ENCODE measurements around the gene PTGR3. TPM values are rescaled to one million over a fixed set of nuclear protein-coding genes. Genes with fewer than 3 reads are reported as not detected.

The PTGR3 gene
- total RNA-seq, 3 donors from 2014 or later (not counting 1 experiment from before 2014, with no cell fraction given): 27.4 to 29.4 (median 28.5) TPM

DNA sequence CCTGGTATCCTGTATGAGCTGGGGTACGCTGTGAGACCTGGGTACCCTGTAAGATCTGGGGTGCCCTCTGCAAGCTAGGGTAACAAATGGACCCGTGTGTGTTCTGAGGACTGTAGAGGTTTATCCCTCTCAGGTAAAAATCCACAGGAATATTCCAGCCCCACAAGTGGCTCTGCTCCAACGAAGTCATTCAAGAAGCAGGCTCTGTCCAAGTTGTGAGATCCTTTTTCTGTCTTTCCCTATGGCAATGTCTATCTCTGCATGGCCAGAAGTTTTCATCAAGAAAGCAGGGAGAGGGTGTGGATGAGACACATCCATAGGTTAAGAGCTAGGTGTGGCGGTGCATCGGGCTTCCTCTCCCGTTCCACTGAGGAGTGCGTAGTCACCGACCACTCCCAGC is 43.0 kb downstream of the PTGR3 start:
- peaks cover 12 to 13% of the 10 kb centered on the region in 2 donors for H3K4me1 Mint-ChIP-seq
- 87% methylated on average over 8 of the region's 8 CpGs for whole genome bisulfite sequencing (ENCODE audit: insufficient coverage)
- no peaks in the 10 kb centered on the region for H3K27me3 ChIP-seq (ENCODE audit: control insufficient read depth, insufficient read depth, low read length)
- H3K4me1 ChIP-seq (ENCODE audit: control insufficient read depth, insufficient read depth, low read length): no peaks in the 10 kb centered on the region
- H3K27me3 Mint-ChIP-seq (ENCODE audit: low read depth in 2 of 2): peaks cover 4 to 24% of the 10 kb centered on the region in 2 donors
- ATAC-seq (no peak), DNase-seq (no peak)
- no peak overlapping the region for H3K4me3 ChIP-seq (ENCODE audit: low read length)
- no peaks in the 10 kb centered on the region for H3K9me3 Mint-ChIP-seq
- H3K9me3 ChIP-seq (ENCODE audit: control insufficient read depth, insufficient read depth, low read length): no peaks in the 10 kb centered on the region
- H3K36me3 Mint-ChIP-seq: no peaks in the 10 kb centered on the region
- TF ChIP-seq, protein P1, sequence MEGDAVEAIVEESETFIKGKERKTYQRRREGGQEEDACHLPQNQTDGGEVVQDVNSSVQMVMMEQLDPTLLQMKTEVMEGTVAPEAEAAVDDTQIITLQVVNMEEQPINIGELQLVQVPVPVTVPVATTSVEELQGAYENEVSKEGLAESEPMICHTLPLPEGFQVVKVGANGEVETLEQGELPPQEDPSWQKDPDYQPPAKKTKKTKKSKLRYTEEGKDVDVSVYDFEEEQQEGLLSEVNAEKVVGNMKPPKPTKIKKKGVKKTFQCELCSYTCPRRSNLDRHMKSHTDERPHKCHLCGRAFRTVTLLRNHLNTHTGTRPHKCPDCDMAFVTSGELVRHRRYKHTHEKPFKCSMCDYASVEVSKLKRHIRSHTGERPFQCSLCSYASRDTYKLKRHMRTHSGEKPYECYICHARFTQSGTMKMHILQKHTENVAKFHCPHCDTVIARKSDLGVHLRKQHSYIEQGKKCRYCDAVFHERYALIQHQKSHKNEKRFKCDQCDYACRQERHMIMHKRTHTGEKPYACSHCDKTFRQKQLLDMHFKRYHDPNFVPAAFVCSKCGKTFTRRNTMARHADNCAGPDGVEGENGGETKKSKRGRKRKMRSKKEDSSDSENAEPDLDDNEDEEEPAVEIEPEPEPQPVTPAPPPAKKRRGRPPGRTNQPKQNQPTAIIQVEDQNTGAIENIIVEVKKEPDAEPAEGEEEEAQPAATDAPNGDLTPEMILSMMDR (IDR thresholded peaks at IDR 0.05): no peak
- intact Hi-C loops (cut with micrococcal nuclease): loop anchor here (10.0 kb wide), 1 partner anchor 199 kb away; no protein-coding TSS in a partner anchor
- H3K27ac Mint-ChIP-seq: no peak overlapping the region
- no peaks in the 10 kb centered on the region for H3K36me3 ChIP-seq (ENCODE audit: control insufficient read depth, insufficient read depth, low read length)
- no peak overlapping the region for H3K4me3 Mint-ChIP-seq
- H3K27ac ChIP-seq (ENCODE audit: low read length): no peak overlapping the region

DNA sequence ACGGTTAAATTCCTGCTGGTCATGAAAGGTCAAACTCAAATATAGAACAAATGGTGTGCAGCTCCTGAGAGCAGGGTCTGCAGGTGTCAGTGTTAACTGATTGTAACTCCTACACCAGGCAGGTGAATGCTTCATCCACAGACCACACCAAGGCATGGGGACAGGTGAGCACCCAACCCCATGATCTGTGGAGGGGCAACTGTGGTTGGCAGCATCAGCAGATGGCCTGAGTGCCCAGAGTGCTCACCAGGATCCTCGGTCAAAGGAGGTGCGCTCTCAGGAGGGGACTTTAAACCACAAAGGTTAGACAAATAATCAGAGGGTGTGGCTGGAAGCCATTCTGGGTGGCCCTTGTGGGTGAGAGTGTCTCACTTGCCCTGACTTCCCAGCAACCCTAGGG is 44.5 kb downstream of the PTGR3 start:
- TF ChIP-seq, protein P1 (IDR thresholded peaks at IDR 0.05): no peak
- no peak for ATAC-seq
- peaks cover 9 to 32% of the 10 kb centered on the region in 2 donors for H3K27me3 Mint-ChIP-seq (ENCODE audit: low read depth in 2 of 2)
- Histone ChIP-seq H3K27ac (ENCODE audit: low read length) (no peak overlapping the region), H3K4me1 (ENCODE audit: control insufficient read depth, insufficient read depth, low read length) (no peaks in the 10 kb centered on the region), H3K36me3 (ENCODE audit: control insufficient read depth, insufficient read depth, low read length) (no peaks in the 10 kb centered on the region), H3K9me3 (ENCODE audit: control insufficient read depth, insufficient read depth, low read length) (no peaks in the 10 kb centered on the region), H3K4me3 (ENCODE audit: low read length) (no peak overlapping the region), H3K27me3 (ENCODE audit: control insufficient read depth, insufficient read depth, low read length) (no peaks in the 10 kb centered on the region)
- peaks cover 13% of the 10 kb centered on the region in 2 donors for H3K4me1 Mint-ChIP-seq
- no peaks in the 10 kb centered on the region for H3K36me3 Mint-ChIP-seq
- no peak overlapping the region for H3K27ac Mint-ChIP-seq
- intact Hi-C loops (cut with micrococcal nuclease): loop anchor here (10.0 kb wide), 1 partner anchor 200 kb away; no protein-coding TSS in a partner anchor
- no peaks in the 10 kb centered on the region for H3K9me3 Mint-ChIP-seq
- DNase-seq: no peak
- WGBS (ENCODE audit: insufficient coverage): 90% methylated on average over 3 of the region's 3 CpGs
- H3K4me3 Mint-ChIP-seq: no peak overlapping the region

DNA sequence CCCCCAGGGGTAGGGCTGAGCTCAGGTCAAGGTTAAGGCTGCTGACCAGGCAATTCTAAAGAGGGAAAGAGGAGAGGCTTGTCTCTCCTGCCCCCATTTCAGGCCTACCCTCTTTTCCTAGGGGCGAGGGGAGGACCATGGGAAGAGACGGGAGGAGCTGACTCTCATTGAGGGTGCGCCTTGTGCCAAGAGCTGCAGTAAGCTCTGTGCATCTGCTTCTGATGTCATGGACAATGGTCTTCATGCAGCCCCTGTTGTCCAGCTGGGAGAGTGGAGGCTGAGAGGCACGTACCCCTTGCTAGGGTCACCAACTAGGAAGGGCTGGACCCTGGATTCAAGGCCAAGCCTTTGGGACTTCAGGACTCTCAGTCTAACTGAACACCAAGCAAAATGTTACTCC is 45.2 kb downstream of the PTGR3 start:
- H3K27ac Mint-ChIP-seq: no peak overlapping the region
- Histone ChIP-seq H3K27me3 (ENCODE audit: control insufficient read depth, insufficient read depth, low read length) (no peaks in the 10 kb centered on the region), H3K9me3 (ENCODE audit: control insufficient read depth, insufficient read depth, low read length) (no peaks in the 10 kb centered on the region), H3K4me3 (ENCODE audit: low read length) (no peak overlapping the region), H3K27ac (ENCODE audit: low read length) (no peak overlapping the region), H3K36me3 (ENCODE audit: control insufficient read depth, insufficient read depth, low read length) (no peaks in the 10 kb centered on the region), H3K4me1 (ENCODE audit: control insufficient read depth, insufficient read depth, low read length) (no peaks in the 10 kb centered on the region)
- ATAC-seq: no peak
- no peak for DNase-seq
- H3K4me1 Mint-ChIP-seq: peaks cover 13% of the 10 kb centered on the region in 2 donors
- TF ChIP-seq, protein P1 (IDR thresholded peaks at IDR 0.05): no peak
- intact Hi-C loops (cut with micrococcal nuclease): loop anchor here (10.0 kb wide), 1 partner anchor 201 kb away; no protein-coding TSS in a partner anchor
- no peaks in the 10 kb centered on the region for H3K9me3 Mint-ChIP-seq
- peaks cover 9 to 35% of the 10 kb centered on the region in 2 donors for H3K27me3 Mint-ChIP-seq (ENCODE audit: low read depth in 2 of 2)
- H3K36me3 Mint-ChIP-seq: no peaks in the 10 kb centered on the region
- no peak overlapping the region for H3K4me3 Mint-ChIP-seq
- 83% methylated on average over 4 of the region's 4 CpGs for WGBS (ENCODE audit: insufficient coverage)

DNA sequence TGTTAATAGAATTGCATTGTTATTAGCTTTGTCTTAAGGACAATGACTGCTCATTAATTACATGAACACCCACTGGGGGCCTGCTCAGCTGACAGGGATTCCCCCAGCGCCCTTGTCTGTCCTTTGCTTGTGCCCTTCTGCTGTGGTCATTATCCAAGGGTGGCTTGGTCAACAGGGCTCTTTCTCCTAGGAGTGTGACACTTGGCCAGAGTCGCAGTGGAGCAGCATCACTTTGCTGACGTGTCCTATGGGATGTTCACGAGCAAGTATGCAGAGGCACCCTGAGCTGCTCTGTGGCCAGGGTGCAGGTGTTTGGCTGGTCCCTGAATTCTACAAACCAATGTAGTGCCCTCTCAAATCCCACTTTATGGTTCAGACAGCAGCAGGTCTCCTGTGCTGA is 46.0 kb downstream of the PTGR3 start:
- no peaks in the 10 kb centered on the region for H3K27me3 ChIP-seq (ENCODE audit: control insufficient read depth, insufficient read depth, low read length)
- no peak overlapping the region for H3K27ac ChIP-seq (ENCODE audit: low read length)
- H3K9me3 ChIP-seq (ENCODE audit: control insufficient read depth, insufficient read depth, low read length): no peaks in the 10 kb centered on the region
- no peaks in the 10 kb centered on the region for H3K36me3 ChIP-seq (ENCODE audit: control insufficient read depth, insufficient read depth, low read length)
- Mint-ChIP-seq H3K9me3 (no peaks in the 10 kb centered on the region), H3K27me3 (ENCODE audit: low read depth in 2 of 2) (peaks cover 10 to 35% of the 10 kb centered on the region in 2 donors), H3K4me1 (peaks cover 13% of the 10 kb centered on the region in 2 donors), H3K4me3 (no peak overlapping the region), H3K27ac (no peak overlapping the region), H3K36me3 (no peaks in the 10 kb centered on the region)
- TF ChIP-seq, protein P1 (IDR thresholded peaks at IDR 0.05): no peak
- DNase-seq (no peak), ATAC-seq (no peak)
- H3K4me1 ChIP-seq (ENCODE audit: control insufficient read depth, insufficient read depth, low read length): no peaks in the 10 kb centered on the region
- intact Hi-C loops (cut with micrococcal nuclease): loop anchor here (10.0 kb wide), 1 partner anchor 202 kb away; no protein-coding TSS in a partner anchor
- H3K4me3 ChIP-seq (ENCODE audit: low read length): no peak overlapping the region
- WGBS (ENCODE audit: insufficient coverage): 89% methylated on average over 4 of the region's 4 CpGs
